GM21515 (cell line): ENCODE measurements around the gene ADCY2.

Experiments
- ATAC-seq: cut with Tn5 transposase; IDR thresholded peaks from one replicate; pipeline ENCODE4 v1.9.1; 2021; ENCODE audit not compliant: unreplicated experiment

ADCY2 gene

DNA sequence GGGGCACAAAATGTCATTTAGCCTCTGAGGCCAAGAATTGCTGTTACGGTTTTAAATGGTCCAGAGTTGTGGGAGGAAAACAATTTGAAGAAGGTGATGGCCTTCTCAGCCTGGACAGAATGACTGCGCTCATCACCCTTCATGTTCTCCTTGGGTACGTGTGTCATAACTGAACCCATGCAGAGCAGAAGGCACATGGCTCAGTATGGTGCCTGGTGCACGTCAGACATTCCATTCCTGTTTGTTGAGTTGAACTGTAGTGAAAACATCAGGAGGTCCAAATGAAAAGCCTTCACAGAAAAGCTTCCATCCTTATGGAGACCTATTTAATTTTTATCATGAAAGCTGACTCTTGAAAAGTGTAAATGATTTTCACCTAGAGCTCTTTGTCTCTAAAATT is 321.8 kb downstream of the ADCY2 start:
- ATAC-seq: no peak

DNA sequence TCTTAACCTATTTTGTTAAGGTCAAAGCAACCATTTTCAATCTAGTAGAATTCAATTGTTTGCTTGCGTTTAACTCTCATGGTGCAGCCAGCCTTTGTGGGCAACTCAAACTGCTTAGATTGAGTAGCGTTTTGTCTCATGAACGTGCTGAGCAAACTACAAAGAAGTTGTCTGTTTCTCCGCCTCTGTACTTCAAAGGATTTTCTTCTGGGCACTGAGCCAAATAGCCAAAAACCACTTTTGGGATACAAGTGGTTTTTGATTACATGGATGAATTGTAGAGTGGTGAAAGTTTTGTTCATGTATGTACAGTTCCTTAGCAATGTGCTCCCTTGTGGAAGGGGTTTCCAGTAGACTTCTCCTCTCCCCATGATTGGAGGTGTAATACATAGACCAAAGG is 332.1 kb downstream of the ADCY2 start:
- no peak for ATAC-seq

DNA sequence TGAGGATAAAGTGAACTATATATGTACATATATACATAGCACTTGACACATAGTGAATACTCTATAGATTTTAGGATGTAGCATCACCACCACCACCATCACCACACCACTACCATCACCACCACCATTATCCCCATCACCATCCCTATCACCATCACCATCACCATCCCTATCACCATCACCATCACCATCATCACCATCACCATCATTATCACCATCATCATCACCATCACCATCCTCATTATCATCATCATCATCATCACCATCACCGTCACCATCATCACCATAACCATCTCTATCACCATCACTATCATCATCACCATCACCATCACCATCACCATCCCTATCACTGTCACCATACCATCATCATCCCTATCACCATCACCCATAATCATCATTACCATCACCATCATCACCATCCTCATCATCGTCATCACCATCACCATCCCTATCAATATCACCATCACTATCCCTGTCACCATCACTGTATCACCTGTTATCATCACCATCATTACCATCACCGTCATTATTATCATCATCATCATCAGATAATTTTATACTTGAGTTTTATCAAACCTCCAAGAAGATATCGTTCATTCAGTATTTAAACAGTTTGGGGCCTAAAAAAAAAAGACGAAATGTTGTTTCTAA is 345.6 kb downstream of the ADCY2 start:
- no peak for ATAC-seq

DNA sequence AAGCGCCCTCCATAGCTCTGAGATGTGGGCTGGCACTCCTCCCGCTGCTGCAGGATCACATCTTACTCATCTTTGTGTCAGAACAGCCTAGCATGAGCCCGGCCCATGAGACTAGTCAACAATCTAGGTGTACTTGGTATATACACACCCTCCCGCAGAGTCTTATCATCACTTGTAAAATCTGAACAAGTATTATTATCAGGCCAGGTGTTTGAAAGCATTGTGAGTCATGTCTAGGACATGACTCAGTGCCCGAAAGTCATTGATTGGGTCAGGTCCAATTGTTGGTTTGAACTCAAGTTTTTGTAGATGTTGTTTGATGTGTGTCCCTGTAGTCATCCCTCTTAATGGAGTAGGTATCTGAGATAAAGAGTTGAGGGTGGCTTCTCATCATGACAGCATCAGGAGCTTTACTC is 346.3 kb downstream of the ADCY2 start:
- no peak for ATAC-seq

DNA sequence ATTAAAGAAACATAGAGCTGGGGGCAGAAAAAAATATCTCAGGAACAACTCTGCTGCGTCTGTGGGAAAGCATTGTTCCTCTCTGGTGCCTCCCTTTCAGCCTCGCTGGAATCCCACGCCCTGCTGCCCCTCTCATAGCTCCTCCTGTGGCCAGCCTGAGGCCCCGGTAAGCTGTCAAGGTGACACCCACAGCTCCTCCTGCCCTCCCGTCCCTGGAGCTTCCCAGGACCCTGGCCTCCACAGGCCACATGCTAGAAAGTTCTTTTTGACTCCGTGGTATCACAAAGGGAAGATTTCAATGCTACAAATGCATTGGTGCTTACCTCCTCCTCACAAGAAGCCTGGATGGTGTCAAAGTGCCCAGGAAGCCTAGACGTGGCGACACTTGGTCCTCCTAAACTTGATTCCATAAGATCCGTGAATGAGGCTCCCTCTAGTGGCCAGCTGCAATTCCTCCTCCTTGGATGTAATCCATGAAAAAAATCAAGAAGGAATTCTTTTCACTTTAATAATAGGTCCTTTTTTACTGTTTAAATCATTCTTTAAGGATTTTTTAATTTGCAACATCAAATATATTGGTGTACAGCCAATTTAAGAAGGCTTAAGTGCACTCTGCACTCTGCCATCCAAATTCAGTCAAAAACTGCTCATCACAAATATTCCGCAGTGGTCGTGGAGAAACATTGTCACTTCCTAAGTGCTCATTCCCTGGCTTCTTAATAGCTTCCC is 350.1 kb downstream of the ADCY2 start:
- no peak for ATAC-seq

DNA sequence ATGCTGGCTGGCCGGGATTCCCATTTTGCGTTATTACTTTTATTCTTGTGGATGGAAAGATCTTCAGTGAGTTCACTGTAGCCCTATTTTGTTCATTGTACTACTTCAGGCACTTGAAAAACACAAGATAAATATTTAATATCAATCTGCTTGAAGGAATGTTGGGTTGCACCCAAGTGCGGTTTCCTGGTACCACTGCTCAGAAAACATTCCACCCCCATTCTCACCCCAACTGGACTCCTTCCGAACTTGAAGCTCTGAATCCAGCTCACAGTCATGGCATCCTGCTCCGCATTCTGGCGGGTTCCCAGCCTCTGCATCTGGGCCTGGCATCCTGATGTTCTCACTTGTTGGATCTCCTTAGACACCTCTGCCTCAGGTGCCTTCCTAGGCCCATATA is 351.8 kb downstream of the ADCY2 start:
- ATAC-seq: no peak

DNA sequence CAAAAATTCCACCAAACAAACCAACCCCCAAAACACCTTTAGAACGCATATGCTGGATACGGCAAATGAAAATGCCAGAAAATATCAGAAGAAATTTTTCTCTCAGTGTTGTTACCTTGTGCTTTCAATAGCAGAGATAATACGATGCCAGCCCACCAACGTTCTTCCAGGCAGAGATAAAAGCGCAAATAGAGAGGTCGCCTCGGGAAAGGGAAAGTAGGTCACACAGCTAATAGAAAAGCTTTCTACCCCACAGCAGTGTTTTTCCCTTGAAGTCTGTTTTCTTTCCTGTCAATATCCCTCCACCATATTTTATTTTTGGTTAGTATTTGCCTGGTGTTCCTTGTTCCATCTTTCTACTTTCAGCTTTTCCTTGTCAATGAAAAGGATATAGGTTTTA is 353.7 kb downstream of the ADCY2 start:
- ATAC-seq: no peak

DNA sequence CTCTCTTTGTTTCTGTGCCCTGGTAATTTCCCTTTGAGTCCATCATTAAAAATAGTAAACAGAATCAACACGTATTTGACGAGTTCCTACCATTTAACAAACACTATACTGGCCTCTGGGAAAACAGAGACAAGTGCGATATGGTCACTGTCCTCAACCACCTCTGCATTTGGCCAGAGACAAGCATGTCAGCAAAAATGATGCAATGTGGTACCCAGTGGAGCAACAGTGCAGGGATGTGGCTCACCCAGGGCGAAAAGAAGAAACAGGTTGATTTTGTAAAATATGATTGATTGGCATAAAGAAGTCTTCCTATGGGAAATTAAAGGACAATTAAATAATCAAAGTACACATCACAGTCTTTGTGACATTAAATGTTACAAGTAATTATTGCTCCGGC is 355.9 kb downstream of the ADCY2 start:
- ATAC-seq: no peak

DNA sequence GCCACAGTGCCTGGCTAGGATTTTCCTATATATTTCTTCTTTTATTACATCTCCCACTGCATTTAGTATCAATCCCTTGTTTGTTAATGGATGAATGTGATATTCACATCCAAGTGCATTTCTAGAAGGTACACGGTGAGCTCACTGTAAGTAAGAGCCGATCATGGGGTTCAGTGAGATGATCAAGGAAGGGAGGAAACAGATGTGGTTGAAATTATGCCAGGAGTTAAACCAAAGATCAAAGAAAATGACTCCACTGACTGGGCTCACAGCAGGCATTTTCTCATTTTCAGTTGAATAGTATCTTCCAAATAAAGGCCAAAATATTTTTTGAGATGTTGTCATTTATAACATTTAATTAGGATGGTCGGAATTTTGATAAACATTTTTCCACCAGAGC is 357.2 kb downstream of the ADCY2 start:
- ATAC-seq: no peak

DNA sequence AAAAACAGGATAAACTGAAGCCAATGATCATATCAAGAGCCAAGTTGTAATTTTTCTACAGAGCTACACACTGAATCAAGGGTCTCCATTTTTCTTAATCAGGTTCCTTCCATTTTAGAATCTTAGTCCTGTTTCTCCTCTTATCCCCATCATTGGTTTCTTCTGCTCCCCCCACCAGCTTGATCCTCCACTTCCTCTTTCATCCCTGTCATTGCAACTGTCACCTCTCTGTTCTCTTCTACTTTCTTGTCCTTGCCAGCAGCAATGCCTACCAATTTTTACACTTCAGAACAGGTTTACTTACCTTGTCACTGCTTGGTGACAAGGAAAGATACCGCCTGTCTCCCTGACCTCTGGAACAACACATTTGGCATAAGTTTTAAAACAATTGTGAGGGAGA is 357.7 kb downstream of the ADCY2 start:
- no peak for ATAC-seq

DNA sequence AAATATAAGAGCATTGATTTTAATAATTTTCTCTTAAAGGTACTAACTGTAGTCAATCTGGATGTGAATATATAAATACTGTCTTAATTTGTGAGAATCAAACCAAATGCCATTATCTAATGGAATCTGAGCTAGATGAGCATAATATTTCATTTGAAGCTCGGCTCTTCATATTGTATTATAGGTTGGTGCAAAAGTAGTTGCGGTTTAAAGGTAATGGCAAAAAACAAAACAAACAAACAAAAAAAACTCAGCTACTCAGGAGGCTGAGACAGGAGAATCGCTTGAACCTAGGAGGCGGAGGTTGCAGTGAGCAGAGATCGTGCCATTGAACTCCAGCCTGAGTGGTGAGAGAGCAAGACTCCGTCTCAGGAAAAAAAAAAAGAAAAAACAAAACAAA is 358.6 kb downstream of the ADCY2 start:
- no peak for ATAC-seq

DNA sequence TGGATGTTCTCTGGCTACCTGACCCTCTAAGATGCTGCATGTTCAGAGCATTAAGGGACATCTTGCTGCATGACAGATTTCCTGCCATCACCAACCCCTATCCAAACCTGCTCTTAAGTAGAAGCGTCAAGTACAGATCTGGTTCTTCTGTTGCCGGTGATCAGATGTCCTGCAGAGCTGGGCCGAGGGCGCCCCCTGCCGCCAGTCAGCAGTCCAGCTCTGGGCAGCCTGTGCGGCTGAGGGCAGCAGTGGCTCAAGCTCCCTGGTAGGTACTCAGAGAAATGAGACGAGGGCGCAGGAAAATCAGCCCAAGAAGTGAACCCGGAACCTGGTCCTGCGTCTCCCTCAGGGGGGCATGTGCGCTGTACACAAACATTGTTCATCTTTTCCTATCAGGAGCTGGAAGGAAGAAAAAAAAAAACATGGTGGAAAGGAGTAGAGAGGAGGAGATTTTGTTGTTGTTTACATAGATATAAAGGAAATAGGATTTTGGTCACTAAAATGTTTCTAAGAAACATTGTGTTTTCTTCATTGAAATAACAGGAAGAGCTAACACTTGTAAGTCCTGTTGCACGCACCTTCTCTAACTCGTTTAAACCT is 359.2 kb downstream of the ADCY2 start:
- ATAC-seq: peak; percentile 84

DNA sequence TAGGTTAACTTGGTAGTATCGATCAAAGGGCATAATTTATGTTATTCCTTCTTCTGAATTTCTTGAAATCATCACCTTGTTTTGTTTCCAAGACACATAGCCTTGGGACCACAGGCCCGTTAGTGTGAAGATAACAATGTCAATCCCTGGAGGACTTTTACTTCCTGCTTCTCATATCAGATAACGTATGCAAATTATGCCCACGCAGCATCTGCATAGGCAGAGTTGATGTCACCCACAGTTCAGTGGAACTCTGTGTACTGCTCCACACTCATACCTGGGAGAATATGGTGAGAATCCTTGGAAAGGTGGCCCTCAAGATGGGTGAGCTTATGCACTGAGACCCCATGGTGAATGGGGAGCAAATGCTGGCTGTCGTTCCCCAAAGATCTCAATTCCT is 360.0 kb downstream of the ADCY2 start:
- no peak for ATAC-seq

DNA sequence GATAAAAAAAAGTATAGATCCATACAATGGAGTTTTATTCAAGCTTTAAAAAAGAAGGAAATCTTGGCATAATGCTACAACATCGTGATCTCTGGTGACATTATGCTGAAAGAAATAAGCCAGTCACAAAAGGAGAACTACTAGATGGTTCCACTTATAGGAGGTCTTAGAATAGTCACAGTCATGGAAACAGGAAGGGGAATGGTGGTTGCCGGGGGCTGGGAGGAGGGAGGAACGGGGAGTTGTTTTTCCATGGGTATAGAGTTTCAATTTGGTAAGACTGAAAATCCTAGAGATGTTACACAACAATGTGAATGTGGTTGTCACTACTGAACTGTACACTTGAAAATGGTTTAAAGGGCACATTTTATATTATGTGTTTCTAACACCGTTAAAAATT is 360.5 kb downstream of the ADCY2 start:
- ATAC-seq: no peak

DNA sequence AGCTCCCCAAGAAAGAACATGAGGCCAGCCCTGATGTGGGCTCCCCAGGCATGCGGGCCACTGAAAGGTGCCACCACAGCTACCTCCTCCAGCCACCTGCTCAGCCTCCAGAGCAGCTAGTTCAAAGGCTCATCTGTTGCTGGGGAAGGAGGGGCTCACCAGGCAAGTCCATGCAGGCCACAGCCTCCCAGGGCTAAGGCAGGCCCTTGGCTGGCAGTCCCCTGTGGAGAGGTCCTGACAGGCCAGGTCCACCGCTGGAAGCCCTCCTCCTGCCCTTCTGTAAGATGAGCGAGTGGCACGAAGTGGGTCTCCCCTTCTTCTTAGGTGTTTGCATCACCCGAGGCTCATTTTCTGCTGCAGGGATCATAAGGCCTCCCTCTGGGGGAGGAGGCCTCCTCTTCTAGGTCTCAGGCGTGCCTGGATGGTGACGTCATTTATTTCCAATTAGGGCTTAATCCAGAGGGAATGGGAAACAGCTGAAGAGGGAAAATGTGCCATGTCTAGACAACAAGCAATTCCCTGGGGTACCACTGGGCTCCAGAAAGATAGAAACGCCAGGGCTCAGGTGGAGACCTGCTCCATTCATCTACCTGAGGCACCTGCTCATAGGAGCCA is 363.4 kb downstream of the ADCY2 start:
- no peak for ATAC-seq

DNA sequence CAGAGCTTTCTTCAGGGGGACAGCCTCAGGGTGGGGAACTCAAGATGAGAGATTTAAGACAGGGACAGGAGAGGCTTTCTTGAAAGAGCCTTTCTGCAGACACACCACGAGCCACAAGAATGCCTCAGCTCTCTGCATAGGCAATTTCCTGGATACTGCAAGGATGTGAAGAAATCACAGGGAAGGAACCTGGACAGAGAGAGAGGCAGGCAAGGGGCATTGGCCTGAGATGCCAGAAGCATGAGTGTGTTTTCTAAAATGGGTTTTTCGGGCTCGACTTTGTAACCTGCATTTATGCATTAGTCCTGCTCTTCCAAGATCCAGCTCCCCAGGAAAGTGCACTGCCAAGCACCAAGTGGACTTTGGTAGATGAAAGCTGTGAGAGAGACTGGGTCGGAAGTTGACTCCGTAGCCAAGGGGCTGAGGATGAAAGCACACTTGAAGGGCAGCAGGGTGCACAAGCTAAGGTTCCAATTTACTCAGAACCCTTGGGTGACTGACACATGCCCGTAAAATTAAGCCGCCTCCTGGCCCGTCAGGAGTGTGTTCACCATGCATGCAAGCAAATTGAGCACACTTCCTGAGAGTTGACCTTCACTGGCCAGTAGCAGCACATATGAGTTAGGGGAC is 364.1 kb downstream of the ADCY2 start:
- ATAC-seq: no peak

DNA sequence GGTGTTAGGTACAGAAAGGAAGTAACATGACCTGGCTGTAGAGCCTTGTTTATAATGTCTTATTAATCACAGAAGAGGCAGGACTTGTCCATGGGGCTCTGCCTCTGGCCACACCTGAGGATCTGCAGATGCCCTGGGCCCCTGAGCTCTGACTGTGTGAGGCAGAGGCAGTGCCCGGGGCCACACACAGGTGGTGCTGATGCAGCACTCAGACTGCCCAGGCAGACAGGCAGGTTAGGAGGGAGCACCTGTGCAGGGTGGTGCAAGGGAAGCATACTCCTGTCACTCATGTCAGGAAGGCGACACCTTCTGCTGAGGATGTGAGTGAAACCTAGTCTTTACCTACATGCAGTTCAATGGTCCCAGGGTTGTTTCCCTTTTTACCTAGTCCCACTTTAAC is 366.3 kb downstream of the ADCY2 start:
- no peak for ATAC-seq

DNA sequence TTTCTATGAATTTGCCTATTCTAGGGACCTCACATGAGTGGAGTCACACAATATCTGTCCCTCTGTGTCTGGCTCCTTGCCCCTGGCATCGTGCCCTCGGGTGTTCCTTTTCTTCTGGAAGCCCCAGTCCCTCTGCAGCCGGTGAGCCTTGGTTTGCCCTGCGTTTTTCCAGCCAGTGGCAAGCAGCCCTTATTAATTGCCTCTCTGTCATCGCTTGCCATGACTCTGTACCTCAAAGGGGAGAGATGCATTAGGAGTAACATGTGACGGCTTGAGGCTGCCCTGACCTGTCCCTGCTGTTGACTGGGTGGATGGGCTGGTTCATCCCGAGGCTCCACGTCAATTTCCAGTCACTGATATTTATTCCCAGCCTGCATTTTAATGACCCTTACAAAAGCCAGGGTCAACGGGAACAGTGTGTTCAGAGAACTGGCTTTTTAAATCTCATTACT is 367.7 kb downstream of the ADCY2 start:
- no peak for ATAC-seq

DNA sequence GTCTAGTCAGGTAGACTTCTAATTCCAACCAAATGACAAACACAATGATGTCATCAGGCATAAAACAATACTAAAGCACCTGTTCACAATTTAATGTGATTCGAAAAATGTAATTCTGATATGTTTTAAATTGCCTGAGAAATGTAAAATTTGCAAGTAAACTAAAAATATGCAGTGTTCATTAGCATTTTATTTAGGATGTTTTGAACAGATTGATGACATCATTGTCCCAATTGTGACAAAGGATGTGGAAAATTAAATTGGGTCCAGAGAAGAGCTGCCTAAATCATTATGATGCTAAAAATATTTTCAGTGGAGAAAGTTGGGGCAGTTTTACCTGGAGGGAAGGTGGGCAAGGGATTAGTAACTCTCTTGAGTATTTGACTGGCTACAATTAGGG is 368.5 kb downstream of the ADCY2 start:
- ATAC-seq: no peak

DNA sequence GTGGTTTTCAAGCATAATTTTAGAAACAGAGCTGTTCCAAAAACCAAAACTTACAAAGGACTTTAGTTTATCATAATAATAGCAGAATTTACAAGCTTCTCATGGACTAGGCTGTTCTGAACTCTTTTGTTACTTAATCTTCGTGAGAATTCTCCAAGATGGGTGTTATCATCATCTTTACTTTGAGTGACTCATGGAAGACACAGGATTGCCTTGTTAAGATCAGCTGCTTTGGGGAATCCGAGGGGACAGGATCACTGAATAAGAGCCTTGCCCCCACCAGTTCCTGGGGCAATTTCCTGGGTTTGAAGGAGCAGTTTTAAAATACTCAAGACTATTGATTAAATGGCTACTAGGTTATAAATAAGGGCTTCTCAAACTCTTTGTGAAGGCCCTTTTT is 374.5 kb downstream of the ADCY2 start:
- ATAC-seq: no peak

DNA sequence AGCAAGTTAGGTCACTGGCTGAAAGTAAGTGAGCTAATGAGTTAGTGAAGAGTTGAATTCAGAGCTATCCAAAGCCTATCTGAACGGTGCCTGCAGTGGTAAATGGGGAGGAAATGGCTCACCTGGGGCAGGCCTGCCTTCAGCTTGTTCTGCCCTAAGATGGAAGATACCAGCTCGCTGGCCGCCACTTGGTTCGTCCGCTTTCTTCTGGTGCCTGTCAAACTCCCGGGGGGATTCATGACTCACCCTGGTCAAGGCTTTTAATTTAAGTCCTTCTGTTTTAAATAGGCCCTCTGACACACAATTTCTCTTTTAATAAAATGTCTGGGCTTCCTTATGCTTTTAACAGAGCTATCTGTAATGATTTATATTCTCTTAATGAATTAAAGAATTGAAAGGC is 376.2 kb downstream of the ADCY2 start:
- no peak for ATAC-seq

DNA sequence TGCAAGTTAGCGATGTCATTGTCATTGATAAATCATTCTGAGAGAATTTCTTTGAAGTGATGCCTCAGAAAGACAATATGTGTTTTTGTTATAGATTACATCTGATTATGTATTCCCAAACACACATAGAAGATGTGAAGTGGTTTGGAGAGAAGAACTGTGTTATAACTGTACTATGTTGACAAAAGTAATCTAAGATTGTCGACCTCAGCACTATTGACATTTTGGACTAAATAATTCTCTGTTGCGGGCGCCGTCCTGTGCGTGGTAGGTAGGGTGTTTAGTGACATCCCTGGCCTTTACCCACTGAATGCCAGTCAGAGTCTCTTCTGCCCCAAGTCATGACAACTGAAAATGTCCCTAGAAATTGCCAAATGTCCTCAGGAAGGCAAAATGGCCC is 377.2 kb downstream of the ADCY2 start:
- ATAC-seq: no peak
